NCI-H128 (cell line): ENCODE results near the gene PPIL6.

Source experiments
- DNase-seq: peaks from one replicate; lab custom pipeline; 2025; ENCODE audit not compliant: unreplicated experiment; lab: John Stamatoyannopoulos, UW

PPIL6 gene

GRCh38 chr6:109449795-109450673, 9.6 kb upstream of the PPIL6 start:
- DNase-seq = no peak

GRCh38 chr6:109449064-109449794, 8.8 kb upstream of the PPIL6 start:
- no peak for DNase-seq

DNA sequence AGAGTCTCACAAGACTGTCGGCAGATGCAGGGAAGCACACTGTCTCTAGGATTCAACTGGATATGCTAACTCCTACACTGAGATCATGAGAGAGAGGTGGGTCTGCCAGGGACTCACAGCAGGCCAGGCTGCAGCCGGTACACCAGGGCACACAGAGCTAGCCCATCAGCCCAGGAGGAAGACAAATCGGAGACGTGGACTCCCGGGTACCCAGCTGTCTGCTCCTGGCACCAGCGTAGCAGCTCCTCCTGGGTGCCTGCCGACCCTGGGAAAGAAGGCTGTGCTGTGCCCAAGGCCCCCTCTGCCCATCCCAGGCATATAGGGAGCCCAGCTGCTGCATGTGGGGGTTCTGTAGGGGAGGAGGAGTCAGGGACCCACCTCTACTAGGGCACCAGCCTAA, 8.2 kb upstream of the PPIL6 start:
- DNase-seq = no peak

GRCh38 chr6:109447878-109448555, 7.6 kb upstream of the PPIL6 start:
- DNase-seq = no peak

DNA sequence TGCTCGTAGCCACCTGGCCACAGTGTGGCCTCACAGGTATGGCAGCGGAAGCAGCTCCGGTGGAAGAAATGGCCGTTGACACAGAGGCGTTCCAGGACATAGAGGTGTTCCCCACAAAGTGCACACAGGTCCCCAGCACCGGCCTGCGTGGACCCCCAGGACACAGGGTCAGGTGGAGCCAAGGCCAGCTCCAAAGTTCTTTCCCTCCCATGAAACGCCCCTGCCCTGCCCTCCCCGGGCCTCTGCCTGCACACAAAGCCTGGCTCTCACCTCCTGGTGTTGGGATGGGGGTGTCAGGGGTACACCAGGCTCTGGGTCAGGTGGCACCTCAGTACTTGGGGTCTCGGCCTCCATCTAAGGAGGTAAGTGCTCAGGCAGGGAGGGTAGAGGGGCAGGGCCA, 6.7 kb upstream of the PPIL6 start:
- no peak for DNase-seq

DNA sequence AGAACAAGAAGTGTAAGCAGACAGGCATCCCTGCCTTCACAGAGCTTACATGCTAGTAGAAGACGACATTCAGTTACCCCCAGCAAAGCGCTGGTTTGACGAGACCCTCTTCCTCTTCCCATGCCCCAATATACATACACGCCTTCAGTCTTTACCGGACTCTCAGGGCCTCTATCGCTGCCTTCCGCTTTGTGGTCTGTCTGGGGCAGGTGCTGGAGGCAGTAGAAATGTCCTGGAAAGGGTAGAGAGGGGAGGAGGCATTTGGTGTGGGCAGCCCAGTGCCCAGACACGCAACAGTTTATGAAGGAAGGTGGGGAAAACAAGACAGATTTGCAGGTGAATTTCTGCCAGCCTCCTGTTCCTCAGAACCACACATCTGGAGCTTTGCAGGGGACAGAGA, 6.1 kb upstream of the PPIL6 start:
- DNase-seq = no peak

DNA sequence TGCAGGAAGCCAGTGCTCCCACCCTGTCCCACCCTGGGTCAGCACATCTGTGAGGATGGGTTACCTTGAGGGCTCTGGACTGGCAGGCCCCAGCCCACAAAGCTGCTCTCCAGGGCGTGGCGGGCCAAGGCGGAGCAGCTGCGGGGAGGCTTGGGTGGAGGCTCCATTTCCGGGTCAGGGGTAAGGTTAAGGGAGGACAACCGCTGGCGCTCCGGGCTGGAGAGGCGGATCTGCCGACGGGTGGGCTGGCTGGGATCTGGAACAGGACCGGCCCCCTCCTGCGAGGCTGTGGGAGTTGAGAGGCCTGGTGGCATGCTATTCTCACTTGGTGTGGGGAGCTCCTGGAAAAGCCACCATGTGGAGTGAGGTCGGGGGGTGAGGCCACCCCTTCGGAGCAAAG, 5.6 kb upstream of the PPIL6 start:
- no peak for DNase-seq

GRCh38 chr6:109445382-109445781, 5.0 kb upstream of the PPIL6 start:
- DNase-seq = no peak

DNA sequence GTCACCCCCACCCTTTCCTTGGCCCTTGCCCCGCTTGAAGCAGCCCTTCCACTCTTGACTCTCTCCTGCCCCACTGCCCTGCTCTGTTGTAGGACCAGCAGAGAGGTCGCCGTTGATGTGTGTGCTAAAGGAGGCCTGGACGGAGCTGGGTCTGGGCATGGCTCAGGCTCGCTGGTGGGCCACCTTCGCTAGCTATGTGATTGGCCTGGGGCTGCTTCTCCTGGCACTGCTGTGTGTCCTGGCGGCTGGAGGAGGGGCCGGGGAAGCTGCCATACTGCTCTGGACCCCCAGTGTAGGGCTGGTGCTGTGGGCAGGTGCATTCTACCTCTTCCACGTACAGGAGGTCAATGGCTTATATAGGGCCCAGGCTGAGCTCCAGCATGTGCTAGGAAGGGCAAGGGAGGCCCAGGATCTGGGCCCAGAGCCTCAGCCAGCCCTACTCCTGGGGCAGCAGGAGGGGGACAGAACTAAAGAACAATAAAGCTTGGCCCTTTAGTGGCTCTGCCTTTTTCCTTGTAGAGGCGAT, 3.1 kb upstream of the PPIL6 start:
- no peak for DNase-seq

- DNase-seq = no peak
These were observed 2.0 kb upstream of the PPIL6 start for GRCh38 chr6:109442393-109442924.

DNA sequence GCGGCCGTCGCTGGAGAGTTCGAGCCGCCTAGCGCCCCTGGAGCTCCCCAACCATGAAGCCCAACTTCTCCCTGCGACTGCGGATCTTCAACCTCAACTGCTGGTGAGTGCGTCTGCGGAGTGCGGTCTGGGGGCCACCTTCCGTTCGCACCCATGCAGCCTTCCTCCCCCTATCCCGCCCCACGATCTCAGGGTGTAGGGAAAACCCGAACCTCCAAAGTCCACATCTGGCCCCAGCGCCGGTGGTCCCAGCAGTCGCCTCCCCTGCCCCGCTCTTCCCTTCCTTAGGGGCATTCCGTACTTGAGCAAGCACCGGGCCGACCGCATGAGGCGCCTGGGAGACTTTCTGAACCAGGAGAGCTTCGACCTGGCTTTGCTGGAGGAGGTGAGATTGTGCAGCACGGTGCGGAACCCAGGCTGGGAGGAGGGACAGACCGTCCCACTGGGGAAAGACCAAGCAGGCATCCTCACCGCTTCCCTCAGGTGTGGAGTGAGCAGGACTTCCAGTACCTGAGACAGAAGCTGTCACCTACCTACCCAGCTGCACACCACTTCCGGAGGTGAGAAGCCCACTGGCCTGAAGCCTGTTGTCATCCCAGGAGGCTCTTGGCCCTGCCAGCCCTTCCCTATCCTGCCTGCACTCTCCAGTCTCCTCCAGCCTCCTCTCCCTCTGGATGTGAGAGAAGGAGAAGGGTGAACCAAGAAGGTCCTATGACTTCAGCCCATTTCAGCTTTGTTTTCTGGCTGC, 815 bp upstream of the PPIL6 start:
- no peak for DNase-seq

DNA sequence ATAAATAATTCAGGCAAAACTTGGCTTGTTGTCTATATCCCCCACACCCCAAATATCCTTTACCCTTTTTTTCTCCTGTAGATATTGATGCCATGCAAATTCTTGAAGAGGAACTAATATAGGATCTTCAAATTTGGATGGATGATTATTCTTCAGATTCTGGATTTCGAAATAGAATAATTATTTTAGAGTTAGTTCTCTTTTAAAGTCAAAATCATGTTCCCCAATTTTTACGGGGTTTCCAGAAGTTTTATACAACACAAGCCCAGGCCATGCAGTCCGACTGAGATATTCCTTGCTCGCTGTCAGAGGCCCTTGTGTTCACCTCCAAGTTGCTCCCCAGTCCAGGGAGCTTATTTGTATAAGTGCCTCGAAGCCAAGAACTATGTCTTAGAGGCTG, 4.4 kb downstream of the PPIL6 start:
- no peak for DNase-seq

DNA sequence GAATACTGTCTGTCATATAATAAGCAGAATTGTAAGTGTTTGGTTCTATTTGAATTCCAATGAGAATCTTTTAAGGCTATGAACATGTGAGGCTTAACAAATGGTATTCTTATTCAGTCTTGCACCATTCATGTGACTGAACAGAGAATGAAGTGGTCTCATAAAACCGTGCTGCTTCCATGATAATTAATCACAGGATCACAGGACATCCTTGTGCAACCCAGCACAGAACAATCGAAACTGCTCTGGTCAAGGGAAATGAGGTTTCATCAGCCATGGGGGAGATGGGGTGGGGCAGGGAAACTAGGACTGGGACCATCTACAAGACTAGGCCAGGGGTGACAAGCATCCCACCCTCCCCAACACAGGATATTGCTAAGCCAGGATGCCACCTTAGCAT, 6.0 kb downstream of the PPIL6 start:
- DNase-seq = no peak

DNA sequence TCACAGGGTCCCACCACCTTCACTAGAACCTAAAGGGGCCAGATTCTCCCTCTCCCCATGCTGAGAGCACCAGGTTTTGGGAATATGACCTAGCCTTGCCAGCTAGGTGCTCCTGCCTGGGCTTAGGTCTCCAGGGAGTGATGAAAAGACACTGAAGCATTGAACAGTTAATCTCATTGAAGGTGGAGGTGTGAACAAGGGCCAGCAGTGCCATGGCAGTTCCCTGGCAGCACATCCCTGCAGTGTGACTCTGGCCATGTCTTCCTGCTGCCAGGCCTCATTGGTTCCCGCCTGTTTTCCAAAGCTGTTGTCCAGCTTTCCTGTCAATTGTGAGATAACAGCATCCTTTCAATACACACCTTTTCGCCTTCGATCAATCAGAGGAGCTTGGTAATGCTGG, 10.9 kb downstream of the PPIL6 start:
- DNase-seq = no peak

DNA sequence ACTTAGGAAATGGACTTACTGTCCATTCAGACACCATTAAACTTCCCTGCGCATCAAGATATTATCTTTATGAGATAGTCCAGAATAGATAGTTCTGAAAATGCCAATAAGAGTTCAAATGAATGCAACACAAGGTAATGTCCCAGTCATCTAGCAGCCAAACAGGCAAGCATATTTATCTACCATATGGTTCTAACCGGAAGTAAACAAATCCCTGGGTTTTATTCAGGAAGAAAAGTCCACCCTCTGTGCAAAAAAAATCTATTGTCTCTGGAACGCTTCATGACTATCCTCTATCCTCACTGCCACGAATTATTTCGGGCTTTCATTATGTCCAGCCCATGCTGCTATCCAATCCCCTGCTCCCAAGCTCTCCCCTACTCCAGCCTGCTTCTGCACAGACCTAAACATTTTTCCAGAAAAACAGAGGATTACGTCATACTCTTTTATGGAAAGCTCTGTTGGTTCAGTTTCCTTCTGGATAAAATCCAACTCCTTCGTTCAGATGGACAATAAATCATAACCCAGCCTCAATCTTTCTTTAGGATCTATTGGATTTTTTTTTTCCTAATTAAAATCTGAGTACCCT, 11.4 kb downstream of the PPIL6 start:
- no peak for DNase-seq

- no peak for DNase-seq
These were observed 15.5 kb downstream of the PPIL6 start for GRCh38 chr6:109424946-109425345.

GRCh38 chr6:109421184-109421583, 19.2 kb downstream of the PPIL6 start:
- DNase-seq = no peak

GRCh38 chr6:109420751-109421150, 19.7 kb downstream of the PPIL6 start:
- no peak for DNase-seq

DNA sequence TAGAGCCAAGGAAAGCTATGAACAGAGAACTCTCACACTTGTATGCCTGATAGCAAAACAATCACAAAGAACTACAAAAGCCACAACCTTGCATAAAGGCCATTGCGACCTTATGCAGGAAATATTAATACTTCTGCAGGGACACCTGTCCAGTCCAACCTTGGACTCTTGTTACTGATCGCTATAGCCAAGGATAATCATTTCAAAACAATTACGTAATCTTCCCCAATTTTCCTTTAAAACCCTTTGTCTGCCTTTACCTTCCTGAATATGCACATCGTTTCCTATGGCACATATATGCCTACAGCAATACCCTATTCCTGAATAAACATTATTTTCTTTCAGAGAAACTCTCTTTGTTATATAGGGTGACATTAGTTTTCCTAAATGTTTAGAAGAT, 22.8 kb downstream of the PPIL6 start:
- DNase-seq = no peak

DNA sequence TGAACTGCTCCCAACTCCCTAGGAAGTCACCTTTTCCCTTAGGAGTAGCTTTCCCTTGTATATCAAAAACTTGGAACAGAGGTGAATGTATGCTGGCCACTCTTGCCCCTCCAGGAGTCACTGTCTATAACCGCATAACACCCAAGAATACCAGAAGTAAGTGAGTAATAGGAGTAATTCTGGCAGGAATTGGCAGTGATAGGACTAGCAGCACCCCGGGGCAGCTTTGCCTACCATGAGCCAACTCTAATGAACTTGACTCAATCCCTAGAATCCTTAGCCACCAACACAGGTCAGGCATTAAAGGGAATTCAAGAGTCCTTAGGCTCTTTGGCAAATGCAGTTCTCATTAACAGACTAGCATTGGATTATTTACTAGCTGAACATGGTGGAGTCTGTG, 29.4 kb downstream of the PPIL6 start:
- no peak for DNase-seq
